Measurements from ENCODE around the gene KCNK1.
"Not testable (repeated sequence)": the region's sequence is repeated elsewhere in the genome, so short reads cannot be mapped to it uniquely, and the experiment has no call there.

The KCNK1 gene

DNA sequence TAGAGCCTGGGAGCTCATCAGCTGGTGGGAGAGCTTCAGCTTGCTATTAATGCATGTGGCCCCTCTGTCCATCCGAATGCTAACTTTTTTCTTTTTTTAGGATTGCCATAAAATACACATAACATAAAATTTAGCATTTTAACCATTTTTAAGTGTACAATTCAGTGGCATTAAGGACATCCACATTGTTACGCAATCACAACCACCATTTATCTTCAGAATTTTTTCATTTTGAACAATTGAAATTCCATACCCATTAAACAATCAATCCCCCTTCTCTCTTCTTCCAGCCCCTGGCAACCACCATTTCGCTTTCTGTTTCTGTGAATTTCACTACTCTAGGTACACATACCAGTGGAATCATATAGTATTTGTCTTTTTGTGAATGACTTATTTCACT is 4.9 kb upstream of the KCNK1 start:
- DNase-seq = no peak

DNA sequence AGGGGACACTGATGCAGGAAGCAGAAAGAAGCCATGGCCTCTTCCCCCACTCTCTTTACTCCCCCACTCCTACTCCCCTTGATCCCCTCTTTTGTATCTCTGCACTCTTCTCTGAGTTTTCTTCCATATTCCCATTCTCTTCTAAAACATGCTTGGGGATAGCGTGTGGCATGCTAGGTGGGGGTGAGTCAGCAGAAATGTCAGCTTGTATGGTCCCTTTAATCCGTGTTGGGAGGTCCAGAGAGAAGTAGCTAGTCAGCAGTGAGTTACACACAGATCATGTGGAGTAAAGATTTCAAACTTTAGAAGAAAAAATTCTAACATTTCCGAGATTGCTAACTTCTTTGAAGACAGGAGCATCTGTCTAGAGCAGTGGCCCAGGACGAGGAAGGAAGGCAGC is 4.0 kb upstream of the KCNK1 start:
- DNase-seq = no peak

DNA sequence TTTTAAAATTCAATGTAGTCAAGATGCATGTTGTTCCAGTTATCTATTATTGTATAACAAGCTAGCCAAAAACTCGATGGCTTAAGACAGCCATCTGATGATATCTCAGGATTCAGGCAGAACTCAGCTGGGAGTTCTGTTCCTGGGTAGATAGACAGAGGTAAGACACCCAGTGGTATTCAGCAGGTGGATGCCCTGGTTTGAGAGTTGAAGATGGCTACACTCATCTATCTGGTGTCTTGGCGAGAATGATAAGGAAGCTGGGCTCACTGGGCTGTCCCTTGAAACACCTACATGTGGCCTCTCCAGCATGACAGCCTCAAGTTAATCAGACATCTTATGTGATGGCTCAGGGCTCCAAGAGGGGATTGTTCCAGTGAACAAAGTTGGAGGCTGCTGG is 3.3 kb upstream of the KCNK1 start:
- DNase-seq = no peak

- not testable (repeated sequence) for DNase-seq
Measured at GRCh38 chr1:233611363-233611762, 2.5 kb upstream of the KCNK1 start.

DNA sequence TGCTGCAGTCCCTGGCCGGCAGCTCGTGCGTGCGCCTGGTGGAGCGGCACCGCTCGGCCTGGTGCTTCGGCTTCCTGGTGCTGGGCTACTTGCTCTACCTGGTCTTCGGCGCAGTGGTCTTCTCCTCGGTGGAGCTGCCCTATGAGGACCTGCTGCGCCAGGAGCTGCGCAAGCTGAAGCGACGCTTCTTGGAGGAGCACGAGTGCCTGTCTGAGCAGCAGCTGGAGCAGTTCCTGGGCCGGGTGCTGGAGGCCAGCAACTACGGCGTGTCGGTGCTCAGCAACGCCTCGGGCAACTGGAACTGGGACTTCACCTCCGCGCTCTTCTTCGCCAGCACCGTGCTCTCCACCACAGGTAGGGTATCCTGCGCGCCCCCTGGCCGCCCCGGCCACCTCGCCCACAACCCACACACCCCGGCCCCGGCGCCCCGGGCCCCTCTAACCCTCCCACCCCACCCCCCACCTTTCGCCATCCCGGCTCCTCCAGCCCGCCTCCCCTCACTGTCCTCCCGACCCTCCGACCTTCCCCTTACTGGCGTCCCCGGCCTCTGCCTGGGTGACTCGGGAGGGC is 352 bp downstream of the KCNK1 start:
- peak; percentile 70 for DNase-seq

DNA sequence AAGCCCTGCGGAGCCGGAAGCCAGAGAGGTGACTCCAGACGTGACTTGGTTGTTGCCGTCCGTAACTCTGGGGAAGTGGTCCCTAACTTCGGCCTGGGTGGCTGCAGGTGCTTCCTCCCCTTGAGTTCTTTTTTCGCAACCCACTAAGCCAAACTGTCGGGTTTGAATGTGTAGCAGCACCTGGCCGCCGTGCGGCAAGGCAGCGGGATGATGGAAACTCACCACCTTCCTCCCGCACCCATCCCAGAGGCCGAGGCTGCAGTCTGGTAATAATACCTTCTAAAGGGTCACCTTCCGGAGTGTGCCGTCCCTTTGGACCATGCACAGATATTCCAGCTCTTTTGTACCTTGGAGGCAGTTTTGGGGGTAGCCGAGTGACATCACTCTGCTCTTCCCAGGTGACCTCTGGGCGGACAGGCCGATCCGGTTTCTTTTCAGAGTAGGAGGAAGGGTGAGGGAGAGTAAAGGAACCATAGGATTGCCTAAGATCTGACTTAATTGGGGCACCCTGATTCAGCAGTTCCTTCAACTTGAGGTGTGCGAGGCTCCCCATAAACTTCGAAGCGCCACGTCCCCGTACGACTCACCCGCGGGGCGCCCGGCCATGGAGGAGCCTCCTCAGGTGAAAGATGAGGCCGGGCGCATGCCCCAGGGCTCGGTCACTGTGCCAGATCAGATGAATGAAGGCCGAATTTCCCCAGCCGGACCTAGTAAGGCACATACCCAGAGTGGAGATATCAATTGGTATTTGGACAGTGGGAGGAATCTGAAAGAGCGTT is 1.0 kb downstream of the KCNK1 start:
- DNase-seq = no peak

- no peak for DNase-seq
Measured at GRCh38 chr1:233615571-233615970, 1.7 kb downstream of the KCNK1 start.

GRCh38 chr1:233617025-233617424 is 3.1 kb downstream of the KCNK1 start:
- DNase-seq = no peak

- not testable (repeated sequence) for DNase-seq
Measured at GRCh38 chr1:233619414-233619813, 5.5 kb downstream of the KCNK1 start.

GRCh38 chr1:233620065-233620464 is 6.2 kb downstream of the KCNK1 start:
- DNase-seq = no peak

GRCh38 chr1:233621923-233622322 is 8.0 kb downstream of the KCNK1 start:
- DNase-seq = no peak

DNA sequence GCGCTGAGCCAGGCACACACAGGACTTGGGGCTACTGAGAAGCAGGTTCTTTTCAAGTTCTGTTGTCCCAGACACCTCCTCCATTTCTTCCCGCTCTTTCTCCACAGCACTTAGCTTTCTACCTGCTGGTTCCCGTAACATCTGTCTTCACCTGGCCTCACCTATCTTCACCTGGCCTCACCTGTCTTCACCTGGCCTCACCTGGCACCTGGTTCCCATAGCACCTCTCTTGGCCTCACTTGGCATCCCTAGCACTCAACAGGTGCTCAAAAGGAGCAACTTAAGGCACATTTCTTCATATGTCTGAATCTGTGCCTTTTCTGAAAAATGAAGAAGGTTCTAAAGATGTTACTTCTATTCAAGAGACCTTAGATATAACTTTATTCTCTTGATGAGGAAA is 10.4 kb downstream of the KCNK1 start:
- DNase-seq = no peak

- DNase-seq = no peak
Measured at GRCh38 chr1:233625087-233625486, 11.2 kb downstream of the KCNK1 start.

DNA sequence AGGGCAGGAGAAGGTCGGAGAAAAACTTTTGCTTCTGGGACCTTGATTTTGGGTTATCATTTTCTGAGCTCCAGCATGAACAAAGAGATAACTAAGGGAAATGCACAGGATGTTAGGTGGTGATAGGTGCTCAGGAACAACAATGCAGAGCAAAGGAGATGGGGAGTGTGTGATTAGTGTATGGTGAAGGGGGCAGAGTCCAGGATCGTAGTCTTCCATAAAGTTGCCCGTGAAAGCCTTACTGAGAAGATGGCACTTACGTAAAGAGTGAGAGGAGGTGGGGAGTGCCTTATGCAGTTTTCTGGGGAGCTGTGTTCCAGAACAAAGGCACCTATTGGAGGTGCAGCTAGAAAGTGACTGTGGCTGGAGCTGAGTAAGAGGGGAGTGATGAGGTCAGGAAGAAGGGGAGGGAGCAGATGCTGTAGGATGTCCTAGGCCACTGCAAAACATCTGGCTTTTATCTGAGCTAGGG is 11.6 kb downstream of the KCNK1 start:
- no peak for DNase-seq

GRCh38 chr1:233627376-233627775 is 13.5 kb downstream of the KCNK1 start:
- DNase-seq = peak; percentile 33

DNA sequence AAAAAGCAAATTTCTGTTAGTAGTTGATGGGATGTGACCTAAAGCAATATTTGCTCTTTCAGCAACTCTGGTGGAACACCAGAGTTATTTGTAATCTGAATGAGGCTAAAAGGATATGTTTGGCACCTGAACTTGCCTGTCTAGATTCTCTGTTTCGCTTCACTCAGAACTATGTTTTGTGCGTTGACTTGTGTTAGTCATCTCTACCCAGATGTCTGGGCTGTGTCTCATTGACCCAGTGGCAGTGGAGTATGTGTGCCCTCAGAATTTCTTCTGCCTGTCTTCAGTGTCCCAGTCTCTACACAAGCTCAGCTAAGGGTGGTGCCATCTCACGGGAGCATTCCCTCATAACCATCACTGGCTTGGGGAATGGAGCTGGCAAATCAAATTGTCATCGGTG is 13.9 kb downstream of the KCNK1 start:
- DNase-seq = no peak

- no peak for DNase-seq
Measured at GRCh38 chr1:233629305-233629935, 15.5 kb downstream of the KCNK1 start.

GRCh38 chr1:233631810-233632405 is 18.0 kb downstream of the KCNK1 start:
- DNase-seq = no peak

DNA sequence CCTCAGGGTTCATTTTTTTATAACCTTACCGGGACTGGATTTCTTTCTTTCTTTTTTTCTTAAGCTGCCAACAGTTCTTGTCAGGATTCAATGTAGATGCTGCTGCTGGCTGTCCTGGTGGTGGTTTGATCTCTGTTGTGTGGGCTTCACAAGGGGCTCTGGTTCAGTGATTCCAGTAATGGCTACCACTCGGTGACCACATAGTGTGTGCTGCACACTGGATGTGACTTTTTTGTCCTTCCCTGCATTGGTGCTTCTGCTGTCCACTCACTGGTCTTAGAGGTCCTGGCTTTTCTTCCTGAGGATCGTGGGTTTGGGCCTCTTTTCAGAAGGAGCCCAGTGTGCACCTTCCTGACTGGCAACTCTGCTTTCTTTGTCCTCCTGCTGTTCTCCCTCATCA is 18.5 kb downstream of the KCNK1 start:
- DNase-seq = no peak

- peak; percentile 10 for DNase-seq
Measured at GRCh38 chr1:233635765-233636502, 22.0 kb downstream of the KCNK1 start.

DNA sequence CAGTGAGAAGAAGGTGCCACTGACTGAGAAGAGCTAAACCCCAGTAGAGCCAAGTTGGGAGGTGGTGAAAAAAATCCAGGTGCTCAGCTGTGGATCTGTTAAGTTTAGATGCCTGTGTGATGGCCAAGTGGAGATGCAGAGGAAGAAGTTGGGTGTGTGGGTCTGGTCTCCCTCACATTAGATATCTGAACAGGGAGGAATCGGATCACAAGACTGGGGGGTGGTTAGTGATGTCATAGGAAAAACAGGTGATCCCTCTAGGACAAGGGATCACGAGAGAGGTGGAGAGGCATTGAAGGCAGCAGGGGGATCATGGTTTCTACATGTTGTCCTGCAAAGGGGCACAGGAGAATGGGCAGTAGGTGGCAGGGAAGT is 22.6 kb downstream of the KCNK1 start:
- DNase-seq = no peak

- DNase-seq = no peak
Measured at GRCh38 chr1:233638513-233638912, 24.6 kb downstream of the KCNK1 start.

DNA sequence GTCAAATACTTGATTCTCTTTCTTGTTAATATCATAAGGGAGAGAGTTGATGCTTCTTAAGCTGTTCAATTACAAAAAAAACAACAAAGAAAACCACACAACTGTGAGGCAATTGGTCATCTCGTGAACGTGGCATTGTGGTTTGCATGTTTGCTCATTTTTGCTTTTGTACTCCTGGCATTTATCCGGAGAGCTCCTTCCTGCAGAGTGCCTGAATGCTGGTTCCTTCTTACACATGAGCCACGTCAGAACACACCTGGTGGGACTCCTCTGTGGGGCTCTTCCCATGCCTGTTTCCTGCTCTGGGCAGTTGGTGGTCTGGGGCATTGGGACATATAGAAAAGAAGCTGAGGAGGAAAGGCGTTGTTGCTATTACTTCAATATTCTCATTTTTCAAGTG is 25.7 kb downstream of the KCNK1 start:
- no peak for DNase-seq

Measured in NCI-H69 (cell line).